K562 (cell line): ENCODE results near the gene DDX23. TPM values are rescaled to one million over a fixed set of nuclear protein-coding genes. Genes with fewer than 3 reads are reported as not detected.

Source experiments
- E2F6 ChIP-seq, 2 experiments: IDR thresholded peaks; 2 replicates each; pipeline ENCODE4 v1.6.1; 2011; ENCODE audit warnings: borderline replicate concordance in 1 of 2, control low read depth in 1 of 2, low read depth in 1 of 2, low read length in 1 of 2, mild to moderate bottlenecking in 1 of 2, mixed read lengths in 1 of 2, moderate library complexity in 1 of 2; ENCODE audit not compliant: insufficient read depth in 1 of 2, insufficient read length in 1 of 2, poor library complexity in 1 of 2, severe bottlenecking in 1 of 2; ENCODE audit errors: extremely low read depth in 1 of 2
- FOXP1 ChIP-seq: sonication (generic); formaldehyde crosslinking; IDR thresholded peaks from 2 replicates; pipeline ENCODE4 v1.8.0; 2022; ENCODE audit warnings: mild to moderate bottlenecking, missing genetic modification reagents
- HNRNPLL ChIP-seq: fragments of 200-400 bp; formaldehyde crosslinking; IDR thresholded peaks from 2 replicates; pipeline ENCODE4 v1.6.1; 2017; ENCODE audit warnings: low read length, low read depth, mild to moderate bottlenecking; ENCODE audit not compliant: poor library complexity, severe bottlenecking
- LARP7 ChIP-seq: fragments of 450-650 bp; IDR thresholded peaks from 2 replicates; pipeline ENCODE4 v1.6.1; 2016
- MGA ChIP-seq: fragments of 450-650 bp; IDR thresholded peaks from 2 replicates; pipeline ENCODE4 v1.6.1; 2016; ENCODE audit warnings: mild to moderate bottlenecking, moderate library complexity
- TBP ChIP-seq: optimal IDR thresholded peaks from 2 replicates; pipeline ENCODE3; 2011; ENCODE audit warnings: low read depth, low read length, improper control_type of control experiment
- ZNF324 ChIP-seq: fragments of 250-450 bp; sonication (Bioruptor Pico); IDR thresholded peaks from 2 replicates; pipeline ENCODE4 v1.4.0; 2020; ENCODE audit warnings: mild to moderate bottlenecking
- ZNF395 ChIP-seq: fragments of 200-800 bp; sonication (Bioruptor generic); IDR thresholded peaks from 2 replicates; pipeline ENCODE4 v1.6.1; 2017; ENCODE audit warnings: missing genetic modification characterization, missing compliant biosample characterization
- polyA plus RNA-seq, 8 experiments: library from polyadenylated mRNA; depleted of rRNA in 4 of 8; stranded (reverse) in 5 of 8; unstranded in 3 of 8; fragments of >200 nt; fragmentation: Nextera tagmentation in 2 of 8; fragmentation: Illumina TruSeq in 1 of 8; extraction: Ambion mirVana in 2 of 8; extraction: Trizol in 1 of 8; gene quantifications; 2 replicates each; pipeline versions ENCODE4 v1.2.1 to v1.2.3, GENCODE V29; 2011 to 2014; ENCODE audit warnings: inconsistent platforms in 1 of 8, missing spikeins in 1 of 8
- total RNA-seq, 7 experiments: library from RNA; depleted of rRNA in 6 of 7; stranded (reverse); fragments of >200 nt in 6 of 7; fragmentation: Illumina TruSeq in 2 of 7; extraction: Trizol in 2 of 7; gene quantifications; 2 replicates each; pipeline versions ENCODE4 v1.2.1 to v1.2.3, GENCODE V29; 2011 to 2021; ENCODE audit warnings: low replicate concordance in 1 of 7

The DDX23 gene
- total and polyA plus RNA-seq, 9 of the 15 experiments (the other 6 are each of a cell fraction or from before 2014, with no cell fraction given), result 32.4 to 138 (median 104) TPM

- TF ChIP-seq MGA (no peak), HNRNPLL (no peak), LARP7 (no peak), TBP (no peak), E2F6 (IDR thresholded peaks at IDR 0.05; ENCODE audit: borderline replicate concordance in 1 of 2, extremely low read depth in 1 of 2, insufficient read depth in 1 of 2, insufficient read length in 1 of 2, low read depth in 1 of 2, low read length in 1 of 2, poor library complexity in 1 of 2, severe bottlenecking in 1 of 2) (no peak), FOXP1 (CRISPR knock-in tag) (no peak), ZNF324 (no peak), ZNF395 (CRISPR knock-in tag) (no peak)
Observed at GRCh38 chr12:48789858-48790326, 62.1 kb downstream of the DDX23 start (continued).
